VCaP (cell line): ENCODE data around the gene RIT2.

ENCODE experiments used
- H3K27ac ChIP-seq: fragments of 450-650 bp; 2 replicates; pipeline ENCODE4 v1.5.1; 2017
- TF ChIP-seq, protein P1 (sequence below): fragments of 450-650 bp; conservative IDR thresholded peaks from 2 replicates; pipeline ENCODE4 v1.5.1; 2017; ENCODE audit warnings: mild to moderate bottlenecking, moderate library complexity

The RIT2 gene

GRCh38 chr18:43081396-43081795 is 34.1 kb downstream of the RIT2 start:
- TF ChIP-seq, protein P1, sequence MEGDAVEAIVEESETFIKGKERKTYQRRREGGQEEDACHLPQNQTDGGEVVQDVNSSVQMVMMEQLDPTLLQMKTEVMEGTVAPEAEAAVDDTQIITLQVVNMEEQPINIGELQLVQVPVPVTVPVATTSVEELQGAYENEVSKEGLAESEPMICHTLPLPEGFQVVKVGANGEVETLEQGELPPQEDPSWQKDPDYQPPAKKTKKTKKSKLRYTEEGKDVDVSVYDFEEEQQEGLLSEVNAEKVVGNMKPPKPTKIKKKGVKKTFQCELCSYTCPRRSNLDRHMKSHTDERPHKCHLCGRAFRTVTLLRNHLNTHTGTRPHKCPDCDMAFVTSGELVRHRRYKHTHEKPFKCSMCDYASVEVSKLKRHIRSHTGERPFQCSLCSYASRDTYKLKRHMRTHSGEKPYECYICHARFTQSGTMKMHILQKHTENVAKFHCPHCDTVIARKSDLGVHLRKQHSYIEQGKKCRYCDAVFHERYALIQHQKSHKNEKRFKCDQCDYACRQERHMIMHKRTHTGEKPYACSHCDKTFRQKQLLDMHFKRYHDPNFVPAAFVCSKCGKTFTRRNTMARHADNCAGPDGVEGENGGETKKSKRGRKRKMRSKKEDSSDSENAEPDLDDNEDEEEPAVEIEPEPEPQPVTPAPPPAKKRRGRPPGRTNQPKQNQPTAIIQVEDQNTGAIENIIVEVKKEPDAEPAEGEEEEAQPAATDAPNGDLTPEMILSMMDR, result no peak
- H3K27ac ChIP-seq, result no peak overlapping the region

DNA sequence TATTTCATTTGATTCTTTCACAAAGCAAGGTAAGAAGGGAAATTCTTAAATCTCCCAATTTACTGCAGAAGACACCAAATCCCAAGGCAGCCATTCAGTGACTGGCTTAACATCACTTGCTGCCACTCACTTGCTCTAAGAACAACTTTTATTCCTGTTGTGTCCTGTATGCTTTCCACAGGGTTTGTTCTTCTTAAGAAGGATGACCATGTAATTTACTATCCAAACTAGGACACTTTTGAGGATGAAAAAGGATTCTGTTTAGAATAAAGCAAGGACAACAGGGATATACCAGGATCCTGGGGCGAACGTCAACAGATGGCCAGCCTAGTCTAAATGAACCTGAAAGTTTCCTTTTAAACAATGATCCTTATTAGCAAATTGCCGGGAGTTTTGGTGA is 34.8 kb downstream of the RIT2 start:
- no peak overlapping the region for H3K27ac ChIP-seq
- TF ChIP-seq, protein P1, result no peak

DNA sequence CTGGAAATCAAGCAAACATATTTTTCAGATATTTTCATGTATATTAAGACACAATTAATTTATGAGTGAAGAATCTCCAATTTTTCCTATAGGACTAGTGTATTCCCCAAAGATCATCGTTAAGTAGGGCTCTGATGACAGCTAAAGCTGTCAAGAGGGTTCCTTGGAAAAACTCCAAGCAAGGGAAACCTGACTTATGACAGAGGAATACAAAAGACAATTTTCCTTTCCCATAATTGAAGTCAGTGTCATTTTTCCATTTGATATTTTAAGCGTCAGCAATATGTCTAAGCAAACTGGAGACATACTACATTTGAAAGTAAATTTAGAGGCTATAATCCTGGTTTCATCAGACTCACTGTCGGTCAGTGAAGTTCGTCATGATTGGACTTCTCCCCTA is 36.1 kb downstream of the RIT2 start:
- TF ChIP-seq, protein P1, result no peak
- H3K27ac ChIP-seq, result no peak overlapping the region

GRCh38 chr18:43078478-43079092 is 36.9 kb downstream of the RIT2 start:
- no peak overlapping the region for H3K27ac ChIP-seq
- TF ChIP-seq, protein P1, result no peak

GRCh38 chr18:43077510-43078308 is 37.8 kb downstream of the RIT2 start:
- no peak overlapping the region for H3K27ac ChIP-seq
- TF ChIP-seq, protein P1, result no peak

DNA sequence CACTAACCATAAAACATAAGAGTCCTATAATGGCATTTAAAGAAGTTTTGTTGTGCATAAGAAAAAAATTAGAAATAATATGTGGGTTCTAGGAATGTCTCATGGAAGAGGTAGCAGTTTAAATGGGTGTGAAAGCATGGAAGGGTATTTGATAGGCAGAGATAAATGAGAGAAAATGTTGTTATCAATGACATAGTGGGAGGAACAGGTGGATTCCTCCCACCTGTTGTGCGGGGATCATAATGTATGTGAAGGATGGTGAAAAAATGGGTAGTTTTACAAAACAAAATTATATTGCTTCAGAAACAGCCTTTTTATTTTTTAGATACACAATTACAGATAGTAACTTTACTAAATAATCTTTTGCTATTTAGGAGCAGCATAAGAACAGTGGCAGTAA is 41.7 kb downstream of the RIT2 start:
- TF ChIP-seq, protein P1, result no peak
- no peak overlapping the region for H3K27ac ChIP-seq

GRCh38 chr18:43068781-43069180 is 46.7 kb downstream of the RIT2 start:
- no peak overlapping the region for H3K27ac ChIP-seq
- TF ChIP-seq, protein P1, result no peak
